Breast epithelium (tissue), 4 donors: ENCODE data around the gene APPL2. TPM values are rescaled to one million over a fixed set of nuclear protein-coding genes. Genes with fewer than 3 reads are reported as not detected.

Experiments
- DNase-seq, 2 donors: peaks; one replicate each; pipeline ENCODE4 v3.0.0-alpha.2; 2019; ENCODE audit warnings: low spot score in 2 of 2
- H3K27ac ChIP-seq, 2 donors: fragments of 200-600 bp; sonication (generic) in 1 of 2; one replicate each; pipeline ENCODE4 v1.5.1; 2016 to 2019; ENCODE audit warnings: mild to moderate bottlenecking in 1 of 2
- H3K27me3 ChIP-seq, 2 donors: fragments of 200-600 bp; sonication (generic) in 1 of 2; one replicate each; pipeline versions ENCODE4 v1.5.1 to v1.6.0; 2017 to 2019; ENCODE audit warnings: control low read depth in 1 of 2, mild to moderate bottlenecking in 1 of 2
- H3K36me3 ChIP-seq: fragments of 200-600 bp; one replicate; pipeline ENCODE4 v1.5.1; 2019
- H3K4me1 ChIP-seq, 2 donors: fragments of 200-600 bp; sonication (generic); one replicate each; pipeline ENCODE4 v1.5.1; 2016 to 2019; ENCODE audit warnings: control low read depth in 1 of 2
- H3K4me3 ChIP-seq, 3 donors: fragments of 200-600 bp; sonication (generic); 1 replicate in 2 of 3; 2 replicates in 1 of 3; pipeline ENCODE4 v1.5.1; 2016 to 2019; ENCODE audit warnings: mild to moderate bottlenecking in 3 of 3, moderate library complexity in 2 of 3
- H3K9me3 ChIP-seq, 2 donors: fragments of 200-600 bp; sonication (generic) in 1 of 2; one replicate each; pipeline ENCODE4 v1.5.1; 2016 to 2019; ENCODE audit warnings: control low read depth in 1 of 2
- POLR2A ChIP-seq: fragments of 450-650 bp; IDR thresholded peaks from one replicate; pipeline ENCODE4 v1.6.1; 2016; ENCODE audit warnings: antibody characterized with exemption, mild to moderate bottlenecking, moderate library complexity
- POLR2AphosphoS5 ChIP-seq, 3 donors: sonication (generic); formaldehyde crosslinking; IDR thresholded peaks; one replicate each; pipeline ENCODE4 v1.6.1; 2017; ENCODE audit warnings: antibody characterized with exemption in 3 of 3
- intact Hi-C: fragments of 100-400 bp; cut with DNase I; formaldehyde crosslinking; loops from one replicate; pipeline ENCODE4 v1.15.1; 2023; ENCODE audit warnings: low total_unique reads
- total RNA-seq, 3 donors: library from RNA; depleted of rRNA; stranded (reverse); fragments of >200 nt; gene quantifications; one replicate each; pipeline ENCODE4 v1.1.0, GENCODE V29; 2016
- TF ChIP-seq, protein P1 (sequence below), 3 donors: fragments of 450-650 bp; IDR thresholded peaks; one replicate each; pipeline ENCODE4 v1.5.1; 2016 to 2017; ENCODE audit warnings: antibody characterized with exemption in 3 of 3, mild to moderate bottlenecking in 3 of 3, moderate library complexity in 3 of 3

Gene APPL2, protein sequence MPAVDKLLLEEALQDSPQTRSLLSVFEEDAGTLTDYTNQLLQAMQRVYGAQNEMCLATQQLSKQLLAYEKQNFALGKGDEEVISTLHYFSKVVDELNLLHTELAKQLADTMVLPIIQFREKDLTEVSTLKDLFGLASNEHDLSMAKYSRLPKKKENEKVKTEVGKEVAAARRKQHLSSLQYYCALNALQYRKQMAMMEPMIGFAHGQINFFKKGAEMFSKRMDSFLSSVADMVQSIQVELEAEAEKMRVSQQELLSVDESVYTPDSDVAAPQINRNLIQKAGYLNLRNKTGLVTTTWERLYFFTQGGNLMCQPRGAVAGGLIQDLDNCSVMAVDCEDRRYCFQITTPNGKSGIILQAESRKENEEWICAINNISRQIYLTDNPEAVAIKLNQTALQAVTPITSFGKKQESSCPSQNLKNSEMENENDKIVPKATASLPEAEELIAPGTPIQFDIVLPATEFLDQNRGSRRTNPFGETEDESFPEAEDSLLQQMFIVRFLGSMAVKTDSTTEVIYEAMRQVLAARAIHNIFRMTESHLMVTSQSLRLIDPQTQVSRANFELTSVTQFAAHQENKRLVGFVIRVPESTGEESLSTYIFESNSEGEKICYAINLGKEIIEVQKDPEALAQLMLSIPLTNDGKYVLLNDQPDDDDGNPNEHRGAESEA
- total RNA-seq = 100 to 1,000 TPM in 1 of 3 donors, 10 to 100 TPM in 2; 73.0 to 130 (median 89.1) TPM

DNA sequence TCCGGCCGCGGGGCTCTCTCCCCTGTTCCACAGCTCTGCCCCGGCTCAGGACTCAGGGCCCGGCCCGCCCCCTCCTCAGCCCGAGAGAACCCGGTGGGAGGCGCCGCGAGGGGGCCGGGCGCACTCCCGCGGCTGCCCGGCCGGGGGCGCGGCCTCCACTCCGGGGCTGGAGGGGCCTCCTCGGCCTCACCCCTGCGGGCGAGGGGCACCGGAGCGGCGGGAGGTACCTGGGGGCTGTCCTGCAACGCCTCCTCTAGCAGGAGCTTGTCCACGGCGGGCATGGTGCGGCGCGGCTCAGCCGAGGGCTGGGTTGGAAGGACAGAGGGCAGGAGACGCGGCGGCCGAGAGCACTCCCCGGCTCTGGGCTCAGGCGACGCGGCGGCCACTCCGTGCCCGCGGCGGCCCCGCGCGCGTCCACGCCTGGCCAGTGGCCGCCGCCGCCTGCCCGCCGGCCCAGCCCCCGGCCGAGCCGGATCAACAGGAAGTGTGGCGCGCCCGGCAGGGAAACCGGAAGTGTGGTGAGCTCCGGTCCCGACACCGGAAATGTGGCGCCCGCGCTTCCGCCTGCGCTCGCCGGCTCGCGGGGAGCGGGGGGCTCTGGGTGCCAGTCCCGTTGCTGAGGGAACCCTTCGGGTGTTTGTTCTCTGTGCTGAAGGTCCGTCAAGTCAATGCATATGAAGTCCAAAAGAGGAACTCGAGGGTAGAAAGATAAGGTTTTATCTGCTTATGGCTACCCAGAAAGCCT is at the start of gene APPL2:
APPL2 (minus strand) TSS at position 443 of the 745 bp plus-strand sequence; CDS start at position 281, 162 bp downstream.
- intact Hi-C loops = no loop called here
- peaks cover 0 to 14% of the 10 kb centered on the region in 2 donors for H3K4me1 ChIP-seq
- H3K27ac ChIP-seq = peak within 1 kb of the TSS; percentile 95 to 96
- peak; percentile 80 to 84 for DNase-seq
- no peaks in the 10 kb centered on the region for H3K27me3 ChIP-seq
- H3K36me3 ChIP-seq = no peaks in the 10 kb centered on the region
- H3K4me3 ChIP-seq = peak within 1 kb of the TSS; percentile 87 to 97 (median 91)
- no peaks in the 10 kb centered on the region for H3K9me3 ChIP-seq
- TF ChIP-seq, protein P1, sequence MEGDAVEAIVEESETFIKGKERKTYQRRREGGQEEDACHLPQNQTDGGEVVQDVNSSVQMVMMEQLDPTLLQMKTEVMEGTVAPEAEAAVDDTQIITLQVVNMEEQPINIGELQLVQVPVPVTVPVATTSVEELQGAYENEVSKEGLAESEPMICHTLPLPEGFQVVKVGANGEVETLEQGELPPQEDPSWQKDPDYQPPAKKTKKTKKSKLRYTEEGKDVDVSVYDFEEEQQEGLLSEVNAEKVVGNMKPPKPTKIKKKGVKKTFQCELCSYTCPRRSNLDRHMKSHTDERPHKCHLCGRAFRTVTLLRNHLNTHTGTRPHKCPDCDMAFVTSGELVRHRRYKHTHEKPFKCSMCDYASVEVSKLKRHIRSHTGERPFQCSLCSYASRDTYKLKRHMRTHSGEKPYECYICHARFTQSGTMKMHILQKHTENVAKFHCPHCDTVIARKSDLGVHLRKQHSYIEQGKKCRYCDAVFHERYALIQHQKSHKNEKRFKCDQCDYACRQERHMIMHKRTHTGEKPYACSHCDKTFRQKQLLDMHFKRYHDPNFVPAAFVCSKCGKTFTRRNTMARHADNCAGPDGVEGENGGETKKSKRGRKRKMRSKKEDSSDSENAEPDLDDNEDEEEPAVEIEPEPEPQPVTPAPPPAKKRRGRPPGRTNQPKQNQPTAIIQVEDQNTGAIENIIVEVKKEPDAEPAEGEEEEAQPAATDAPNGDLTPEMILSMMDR (IDR thresholded peaks at IDR 0.05) = peak in 1 of 3 donors; percentile 37
- peak; percentile 61 to 85 (median 81) for TF ChIP-seq POLR2AphosphoS5 (IDR thresholded peaks at IDR 0.05)
- peak; percentile 38 for TF ChIP-seq POLR2A

- Histone ChIP-seq H3K27me3 (no peaks in the 10 kb centered on the region), H3K4me1 (no peaks in the 10 kb centered on the region), H3K9me3 (no peaks in the 10 kb centered on the region), H3K36me3 (peaks cover 4% of the 10 kb centered on the region), H3K4me3 (no peak overlapping the region), H3K27ac (no peak overlapping the region)
- TF ChIP-seq POLR2AphosphoS5 (IDR thresholded peaks at IDR 0.05) (no peak), POLR2A (no peak)
- intact Hi-C loops = no loop called here
- DNase-seq = no peak
Measured at GRCh38 chr12:105285378-105285777, 49.4 kb upstream of the APPL2 start.

DNA sequence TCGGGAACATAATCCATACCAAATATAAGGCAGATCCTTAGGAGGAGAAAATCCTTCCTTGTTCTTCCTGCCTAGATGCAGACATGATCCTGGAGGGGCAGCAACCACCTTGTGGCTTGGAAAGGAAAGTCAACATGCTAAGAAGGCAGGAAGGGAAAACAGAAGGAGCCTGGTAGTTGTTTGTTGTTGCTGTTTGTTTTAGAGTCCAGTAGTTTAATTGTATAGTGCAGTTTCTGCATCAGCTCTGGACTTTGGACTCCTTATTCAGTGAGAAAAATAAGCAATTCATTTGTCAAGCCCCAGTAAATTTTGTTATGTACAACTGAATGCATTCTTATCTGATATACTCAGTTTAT is 45.7 kb upstream of the APPL2 start:
- peaks cover 4% of the 10 kb centered on the region for H3K36me3 ChIP-seq
- no peak for DNase-seq
- no peak for TF ChIP-seq POLR2A
- no peak for TF ChIP-seq POLR2AphosphoS5 (IDR thresholded peaks at IDR 0.05)
- TF ChIP-seq, protein P1 (IDR thresholded peaks at IDR 0.05) = no peak
- H3K27me3 ChIP-seq = no peaks in the 10 kb centered on the region
- H3K27ac ChIP-seq = no peak overlapping the region
- no peaks in the 10 kb centered on the region for H3K4me1 ChIP-seq
- no peaks in the 10 kb centered on the region for H3K9me3 ChIP-seq
- no peak overlapping the region for H3K4me3 ChIP-seq
- intact Hi-C loops = no loop called here

DNA sequence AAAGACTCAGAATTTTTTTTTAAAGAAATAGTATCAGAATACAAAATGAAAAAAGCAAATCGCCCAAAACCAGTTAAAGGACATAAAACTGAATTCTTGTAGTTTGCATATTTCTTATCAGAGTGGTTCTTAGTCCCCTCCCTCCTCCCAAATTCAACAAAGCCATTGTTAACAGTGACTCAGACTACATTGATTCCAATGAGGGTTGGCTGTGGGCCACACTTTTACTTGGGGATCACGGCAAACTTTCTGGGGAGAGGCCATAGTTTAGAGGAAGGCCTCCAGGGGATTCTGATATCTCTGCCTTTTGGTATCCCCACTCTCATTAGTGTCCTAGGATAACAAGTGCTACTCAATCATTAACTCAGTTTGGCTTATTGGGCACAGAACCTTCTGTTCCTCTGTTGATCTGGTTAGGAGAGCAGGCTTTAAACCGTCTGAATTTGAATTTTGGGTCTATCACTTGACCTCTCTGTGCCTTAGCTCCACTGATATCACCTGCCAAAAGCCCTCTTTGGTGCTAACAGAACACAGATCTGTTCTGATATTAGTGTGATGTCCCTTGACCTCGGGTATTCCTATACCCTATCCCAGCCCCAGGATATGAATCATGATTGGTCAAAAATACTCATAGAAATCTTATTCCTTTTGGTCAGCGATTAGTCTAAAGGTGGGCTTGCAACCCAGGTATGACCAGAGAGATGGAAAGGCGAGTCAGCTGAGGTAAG is 45.2 kb upstream of the APPL2 start:
- peaks cover 4% of the 10 kb centered on the region for H3K36me3 ChIP-seq
- no peak overlapping the region for H3K27ac ChIP-seq
- H3K4me1 ChIP-seq = no peaks in the 10 kb centered on the region
- no peaks in the 10 kb centered on the region for H3K9me3 ChIP-seq
- DNase-seq = no peak
- TF ChIP-seq POLR2AphosphoS5 (IDR thresholded peaks at IDR 0.05) = no peak
- TF ChIP-seq, protein P1 (IDR thresholded peaks at IDR 0.05) = no peak
- no peak for TF ChIP-seq POLR2A
- no peak overlapping the region for H3K4me3 ChIP-seq
- no peaks in the 10 kb centered on the region for H3K27me3 ChIP-seq
- intact Hi-C loops = no loop called here

- H3K36me3 ChIP-seq = no peaks in the 10 kb centered on the region
- no peak overlapping the region for H3K27ac ChIP-seq
- no peak overlapping the region for H3K4me3 ChIP-seq
- no peak for DNase-seq
- no peak for TF ChIP-seq POLR2A
- TF ChIP-seq, protein P1 (IDR thresholded peaks at IDR 0.05) = peak in 2 of 3 donors; percentile 15 to 44
- H3K4me1 ChIP-seq = no peaks in the 10 kb centered on the region
- H3K9me3 ChIP-seq = no peaks in the 10 kb centered on the region
- no peaks in the 10 kb centered on the region for H3K27me3 ChIP-seq
- intact Hi-C loops = no loop called here
Measured at GRCh38 chr12:105279460-105280056, 43.6 kb upstream of the APPL2 start.
